GM18519 (cell line): Measurements from ENCODE around the gene AMHR2.

Experiments used
- ATAC-seq: cut with Tn5 transposase; IDR thresholded peaks from one replicate; pipeline ENCODE4 v1.9.1; 2021; ENCODE audit warnings: mild to moderate bottlenecking, moderate library complexity; ENCODE audit not compliant: unreplicated experiment, low FRiP score

Gene AMHR2

DNA sequence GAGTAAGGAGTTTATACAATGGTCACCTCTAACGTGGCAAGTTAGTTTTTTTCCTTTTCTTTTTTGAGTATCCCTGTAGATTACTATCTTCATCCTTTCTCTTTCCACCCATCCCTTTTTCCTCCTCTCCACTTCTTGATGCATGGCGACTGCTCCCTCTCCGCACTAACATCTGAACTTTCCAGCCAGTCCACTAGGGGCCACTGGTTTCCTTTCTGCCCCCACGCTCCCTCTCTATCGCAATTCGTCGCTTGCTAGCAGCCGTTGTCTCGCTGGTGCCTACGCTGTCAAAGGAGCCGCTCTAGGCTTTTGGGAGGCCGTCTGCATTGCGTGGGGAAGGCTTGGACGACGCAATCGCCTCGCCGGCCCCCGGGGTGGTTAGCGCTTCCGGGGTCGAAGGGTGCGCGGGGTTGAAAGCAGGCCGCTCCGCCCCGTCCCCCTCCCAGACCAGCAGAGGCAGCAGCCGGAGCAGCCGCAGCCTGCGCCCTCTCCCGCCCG lies 28.1 kb downstream of the AMHR2 start, which contains the start of gene PCBP2:
Gene PCBP2 (plus strand): TSS at position 442 of the 498 bp plus-strand sequence. CDS start 2,699 bp downstream, outside the sequence.
- peak; percentile 92 for ATAC-seq

DNA sequence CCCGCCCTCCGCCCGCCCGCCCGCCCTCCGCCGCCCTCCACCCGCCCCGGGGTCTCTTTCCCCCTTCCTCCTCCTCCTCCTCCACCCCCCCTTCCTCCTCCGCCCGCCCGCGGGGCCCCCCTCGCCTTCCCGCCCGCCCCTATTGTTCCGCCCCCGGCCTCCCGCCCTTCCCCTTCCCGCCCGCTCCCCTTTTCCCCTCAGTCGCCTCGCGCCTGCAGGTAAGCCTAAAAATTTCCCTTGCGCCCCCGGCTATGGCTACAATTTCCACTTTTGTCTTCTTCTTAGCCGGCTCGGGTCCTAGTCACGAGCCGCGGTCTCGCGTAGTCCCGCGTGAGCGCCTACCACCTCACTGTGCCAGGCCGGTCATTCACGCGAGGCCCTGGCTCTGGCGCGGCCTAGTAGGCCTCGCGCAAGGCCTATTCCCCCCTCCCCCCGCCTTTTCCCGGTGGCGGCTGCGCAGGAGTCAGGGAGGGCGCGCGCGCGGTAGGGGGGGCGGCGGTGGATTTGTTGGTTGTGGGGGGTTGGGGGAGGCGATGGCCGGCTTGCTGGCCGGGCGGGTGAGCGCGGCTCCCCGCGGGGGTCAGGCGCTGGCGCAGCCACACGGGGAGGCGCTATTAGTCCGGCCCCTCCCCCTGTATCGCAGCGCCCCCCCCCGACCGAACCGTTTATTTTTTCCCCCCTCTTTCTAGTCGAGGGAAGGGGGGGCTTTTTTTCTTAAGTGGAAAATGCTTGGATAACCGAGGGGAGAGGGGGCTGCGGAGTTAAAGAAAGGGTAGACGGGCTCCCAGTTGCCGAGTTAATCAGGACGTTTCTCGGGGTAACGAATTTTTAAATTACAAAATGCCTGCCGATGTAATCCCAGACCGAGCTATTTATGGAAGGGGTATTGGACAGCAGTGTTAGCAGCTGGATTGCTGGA lies 28.8 kb downstream of the AMHR2 start:
- no peak for ATAC-seq

- ATAC-seq: no peak
Measured at GRCh38 chr12:53453953-53454640, 30.4 kb downstream of the AMHR2 start.

DNA sequence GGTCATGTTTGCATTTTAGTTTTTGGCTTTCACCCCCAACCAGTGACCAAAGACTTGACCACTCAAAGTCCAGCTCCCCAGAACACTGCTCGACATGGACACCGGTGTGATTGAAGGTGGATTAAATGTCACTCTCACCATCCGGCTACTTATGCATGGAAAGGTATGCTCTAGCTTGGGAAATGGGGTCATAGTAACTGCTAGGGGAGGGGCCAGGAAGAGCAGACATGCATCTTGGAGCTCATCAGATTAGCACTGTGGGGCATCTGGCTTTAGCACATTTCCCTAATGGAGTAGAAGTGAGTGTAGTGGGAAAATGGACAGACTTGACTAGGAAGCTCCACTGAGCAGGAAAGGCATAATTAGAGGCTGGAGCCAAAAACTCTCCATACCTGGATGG lies 31.1 kb downstream of the AMHR2 start:
- ATAC-seq: no peak

- no peak for ATAC-seq
Measured at GRCh38 chr12:53456654-53457366, 33.2 kb downstream of the AMHR2 start.

DNA sequence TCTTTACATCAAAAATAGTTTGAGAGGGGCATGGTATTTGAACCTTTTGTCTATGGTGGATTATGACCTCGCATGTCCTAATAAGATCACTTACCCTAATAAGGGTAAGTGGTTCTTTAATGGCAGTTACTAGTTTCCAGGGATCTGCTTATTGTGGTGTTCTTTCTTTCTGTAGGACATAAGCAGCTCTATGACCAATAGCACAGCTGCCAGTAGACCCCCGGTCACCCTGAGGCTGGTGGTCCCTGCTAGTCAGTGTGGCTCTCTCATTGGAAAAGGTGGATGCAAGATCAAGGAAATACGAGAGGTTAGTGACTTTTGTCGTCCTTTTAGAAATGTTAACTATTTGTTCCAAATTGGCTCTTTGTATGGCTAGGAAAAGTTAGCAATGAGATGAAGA lies 35.4 kb downstream of the AMHR2 start:
- no peak for ATAC-seq

DNA sequence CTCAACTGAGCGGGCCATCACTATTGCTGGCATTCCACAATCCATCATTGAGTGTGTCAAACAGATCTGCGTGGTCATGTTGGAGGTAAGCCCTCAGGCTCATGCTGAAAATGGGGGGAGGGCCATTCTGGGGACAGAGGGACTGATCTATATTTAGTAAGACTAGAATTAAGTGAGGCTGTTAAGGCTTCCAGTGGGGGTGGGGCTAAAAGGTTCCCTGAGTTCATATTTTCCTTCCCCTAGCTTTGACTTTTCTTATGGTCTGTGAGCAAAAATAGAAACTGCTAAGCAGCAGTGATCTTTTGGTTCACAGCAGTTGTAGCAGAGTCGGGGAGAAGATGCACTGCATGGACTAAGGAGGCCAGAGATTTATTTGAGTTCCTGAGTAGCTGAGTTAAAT lies 37.4 kb downstream of the AMHR2 start:
- no peak for ATAC-seq

- ATAC-seq: no peak
Measured at GRCh38 chr12:53461591-53461990, 37.9 kb downstream of the AMHR2 start.

DNA sequence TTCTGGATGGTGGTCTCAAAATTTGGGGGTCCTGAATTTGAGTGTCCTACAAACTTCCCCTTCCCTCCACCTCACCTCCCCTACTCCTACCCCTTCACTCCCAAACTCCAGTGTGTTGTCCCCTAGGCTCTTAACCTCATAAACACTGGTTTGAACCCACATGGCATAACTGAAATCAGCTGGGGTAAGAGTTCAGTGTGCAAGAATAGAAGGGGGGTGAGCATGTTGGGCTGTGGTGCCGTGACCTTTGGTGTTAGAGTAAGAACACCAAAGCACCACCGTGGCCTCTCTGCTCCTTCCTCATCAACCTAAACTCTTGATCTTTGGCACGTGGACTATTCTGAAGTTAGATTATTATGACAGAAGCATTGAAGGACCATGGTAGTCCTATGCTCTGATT lies 39.3 kb downstream of the AMHR2 start:
- no peak for ATAC-seq

- no peak for ATAC-seq
Measured at GRCh38 chr12:53463802-53464560, 40.3 kb downstream of the AMHR2 start.

DNA sequence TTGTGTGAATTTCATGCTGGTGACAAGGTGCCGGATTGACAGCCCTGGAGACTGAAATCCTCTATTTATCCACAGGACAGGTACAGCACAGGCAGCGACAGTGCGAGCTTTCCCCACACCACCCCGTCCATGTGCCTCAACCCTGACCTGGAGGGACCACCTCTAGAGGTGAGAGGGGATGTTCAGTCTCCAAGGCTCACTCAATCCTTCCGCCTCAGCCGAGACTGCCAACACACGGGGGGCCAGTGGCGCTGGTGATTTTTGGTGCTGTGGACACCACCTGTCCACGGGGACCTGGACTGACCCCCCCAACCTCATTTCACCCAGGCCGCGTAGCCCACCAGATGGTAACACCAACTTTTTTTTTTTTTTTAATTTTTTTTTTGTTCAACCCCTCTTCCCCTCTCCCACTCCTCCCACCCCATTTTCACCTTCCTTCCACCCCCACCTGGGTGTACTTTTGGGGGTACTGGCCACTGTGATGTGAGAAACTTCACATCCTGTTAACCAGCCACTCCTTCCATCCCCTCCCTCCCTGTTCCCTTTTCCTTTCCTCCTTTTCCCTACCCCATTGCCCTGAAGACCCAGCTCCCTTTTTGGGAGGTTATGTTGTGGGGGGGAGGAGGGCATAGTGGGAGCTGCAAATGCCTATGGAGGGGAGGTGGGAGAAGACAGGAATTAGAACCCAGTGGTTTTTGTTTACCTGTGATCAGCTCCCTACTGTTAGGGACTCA lies 41.2 kb downstream of the AMHR2 start:
- ATAC-seq: no peak

GRCh38 chr12:53465679-53466078 lies 42.0 kb downstream of the AMHR2 start:
- ATAC-seq: no peak

- no peak for ATAC-seq
Measured at GRCh38 chr12:53466640-53467039, 43.0 kb downstream of the AMHR2 start.

GRCh38 chr12:53467082-53467481 lies 43.4 kb downstream of the AMHR2 start:
- no peak for ATAC-seq

DNA sequence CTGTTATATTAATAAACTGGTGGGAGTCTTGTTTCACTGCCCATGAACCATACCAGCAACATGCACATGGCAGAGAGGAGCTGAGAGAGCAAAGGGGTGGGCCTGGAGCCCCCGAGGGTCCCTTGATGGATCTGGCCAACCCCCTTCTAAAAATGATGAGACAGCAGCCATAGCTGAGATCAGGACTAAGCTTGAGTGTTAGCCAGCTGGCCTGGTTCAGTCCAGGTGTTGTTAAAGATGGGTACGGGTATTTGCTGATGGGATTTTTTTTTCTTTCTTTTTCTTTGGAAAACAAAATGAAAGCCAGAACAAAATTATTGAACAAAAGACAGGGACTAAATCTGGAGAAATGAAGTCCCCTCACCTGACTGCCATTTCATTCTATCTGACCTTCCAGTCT lies 44.2 kb downstream of the AMHR2 start:
- no peak for ATAC-seq

DNA sequence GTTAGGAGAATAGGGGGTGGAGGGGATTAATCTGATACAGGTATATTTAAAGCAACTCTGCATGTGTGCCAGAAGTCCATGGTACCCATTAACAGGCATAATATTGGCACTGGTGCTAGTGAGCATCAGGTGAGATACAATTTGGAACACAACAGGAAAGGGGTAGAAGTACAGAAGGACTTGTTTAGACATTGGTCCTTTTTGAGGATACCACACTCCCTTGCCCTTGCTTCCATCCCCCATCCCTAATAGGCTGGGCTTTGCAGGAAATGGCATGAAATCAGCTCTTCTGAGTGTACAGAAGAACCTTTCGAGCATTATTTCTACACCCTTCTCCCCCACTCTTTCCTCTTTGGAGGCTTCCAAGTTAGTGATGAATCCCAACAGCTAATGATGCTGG lies 44.6 kb downstream of the AMHR2 start:
- no peak for ATAC-seq

DNA sequence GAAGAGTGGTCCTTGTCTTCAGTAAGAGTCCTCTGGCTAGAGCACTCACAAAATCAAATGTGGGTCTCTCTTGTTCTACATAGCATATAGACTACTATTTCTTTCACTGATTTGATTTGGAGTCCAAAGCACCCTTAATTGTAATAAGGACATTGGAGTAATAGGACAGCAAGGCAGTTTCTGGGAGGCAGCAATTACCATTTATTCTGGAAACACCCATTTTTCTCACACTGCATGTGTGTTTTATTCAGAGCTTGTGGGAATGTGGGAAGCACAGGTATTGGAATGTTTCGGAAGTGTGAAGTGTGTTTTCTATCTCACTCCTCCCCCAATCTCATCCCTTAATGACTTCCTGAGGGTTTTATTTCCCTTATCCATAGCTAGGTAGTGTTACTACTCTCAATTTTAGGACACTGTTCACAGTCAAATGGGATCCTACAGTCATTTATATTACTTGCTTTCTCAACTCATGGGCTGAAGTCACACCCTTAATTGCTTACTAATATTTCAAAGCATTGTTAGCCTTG lies 48.5 kb downstream of the AMHR2 start:
- no peak for ATAC-seq

GRCh38 chr12:53474077-53474476 lies 50.4 kb downstream of the AMHR2 start:
- no peak for ATAC-seq

DNA sequence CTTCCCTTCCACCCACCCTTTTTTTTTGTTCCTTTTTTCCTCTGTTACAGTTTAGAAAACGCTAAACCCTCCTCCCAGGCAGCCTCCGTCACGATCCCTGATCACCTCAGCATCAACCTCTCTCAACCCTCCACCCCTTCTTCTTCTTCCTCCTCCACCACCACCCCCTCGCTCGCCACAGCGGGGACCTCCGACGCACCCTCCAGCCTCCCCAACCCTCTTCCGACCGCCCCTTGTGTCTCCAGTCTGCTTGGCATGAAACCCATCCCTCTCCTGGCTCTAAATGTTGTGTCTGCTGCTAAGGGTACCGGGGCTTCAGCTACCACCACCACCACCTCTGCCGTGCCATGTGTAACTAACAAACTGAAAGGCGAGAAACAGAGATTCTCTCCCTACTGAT lies 51.2 kb downstream of the AMHR2 start:
- ATAC-seq: no peak
